GM19351 (cell line): Measurements from ENCODE around the gene ECM1.
A peak's percentile ranks its signal among the peaks of the same experiment; 100 is the strongest.

Source experiments
- ATAC-seq: cut with Tn5 transposase; IDR thresholded peaks from one replicate; pipeline ENCODE4 v1.9.1; 2021; ENCODE audit warnings: mild to moderate bottlenecking, moderate library complexity; ENCODE audit not compliant: unreplicated experiment

ECM1 gene

DNA sequence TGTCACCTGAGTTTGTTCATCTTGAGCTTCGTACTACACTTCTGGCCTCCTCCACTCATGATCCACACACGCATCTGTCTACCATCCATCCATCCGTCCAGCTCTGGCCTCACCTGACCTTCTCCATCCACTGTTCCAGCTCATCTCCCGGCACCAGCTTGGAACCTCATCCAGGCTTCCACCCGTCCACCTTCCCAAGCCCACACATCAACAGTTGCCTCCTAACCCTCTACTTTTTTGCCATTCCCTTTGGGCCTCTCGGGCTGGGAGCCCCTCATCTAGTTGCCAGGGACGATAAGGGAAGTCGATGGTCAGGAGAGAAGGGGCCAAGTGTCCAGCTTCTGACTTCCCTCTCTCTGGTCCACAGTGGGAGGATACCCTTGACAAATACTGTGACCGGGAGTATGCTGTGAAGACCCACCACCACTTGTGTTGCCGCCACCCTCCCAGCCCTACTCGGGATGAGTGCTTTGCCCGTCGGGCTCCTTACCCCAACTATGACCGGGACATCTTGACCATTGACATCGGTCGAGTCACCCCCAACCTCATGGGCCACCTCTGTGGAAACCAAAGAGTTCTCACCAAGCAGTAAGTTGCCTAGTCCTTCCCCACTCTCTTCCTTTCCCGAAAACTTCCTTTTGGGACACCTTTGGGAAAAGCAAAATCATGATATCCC lies 4.2 kb downstream of the ECM1 start:
- ATAC-seq, result no peak

DNA sequence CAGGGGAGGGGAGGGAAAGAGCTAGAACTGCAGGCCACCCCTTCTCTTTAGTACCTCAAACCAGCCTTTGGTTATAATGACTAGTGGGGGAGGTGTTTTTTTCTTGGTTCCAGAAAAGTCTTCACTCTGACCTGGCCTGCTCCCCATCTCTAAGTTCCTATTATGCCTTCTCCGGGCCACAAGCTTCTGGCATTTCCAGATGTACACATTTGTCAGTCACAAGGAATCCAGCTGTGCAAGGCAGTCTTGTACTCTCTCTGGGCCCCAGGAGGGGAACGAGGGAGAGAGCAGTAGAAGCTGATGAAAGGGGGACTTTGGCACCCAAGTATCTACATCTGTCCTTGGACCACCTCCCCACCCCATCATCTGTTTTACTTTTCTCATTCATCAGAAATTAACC lies 4.9 kb downstream of the ECM1 start:
- ATAC-seq, result no peak

DNA sequence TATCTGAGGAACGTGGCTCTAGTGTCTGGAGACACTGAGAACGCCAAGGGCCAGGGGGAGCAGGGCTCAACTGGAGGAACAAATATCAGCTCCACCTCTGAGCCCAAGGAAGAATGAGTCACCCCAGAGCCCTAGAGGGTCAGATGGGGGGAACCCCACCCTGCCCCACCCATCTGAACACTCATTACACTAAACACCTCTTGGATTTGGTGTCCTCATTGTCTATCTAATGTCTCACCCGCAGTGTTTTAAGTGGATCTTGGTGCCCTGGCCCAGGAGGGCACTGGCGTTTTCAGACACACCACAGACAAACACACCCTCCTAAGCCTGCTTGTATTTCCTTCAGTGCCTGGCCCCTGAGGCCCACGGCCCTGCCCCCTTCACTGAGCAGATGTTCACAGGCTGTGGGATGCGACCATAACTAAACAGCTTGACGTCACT lies 5.5 kb downstream of the ECM1 start:
- no peak for ATAC-seq

DNA sequence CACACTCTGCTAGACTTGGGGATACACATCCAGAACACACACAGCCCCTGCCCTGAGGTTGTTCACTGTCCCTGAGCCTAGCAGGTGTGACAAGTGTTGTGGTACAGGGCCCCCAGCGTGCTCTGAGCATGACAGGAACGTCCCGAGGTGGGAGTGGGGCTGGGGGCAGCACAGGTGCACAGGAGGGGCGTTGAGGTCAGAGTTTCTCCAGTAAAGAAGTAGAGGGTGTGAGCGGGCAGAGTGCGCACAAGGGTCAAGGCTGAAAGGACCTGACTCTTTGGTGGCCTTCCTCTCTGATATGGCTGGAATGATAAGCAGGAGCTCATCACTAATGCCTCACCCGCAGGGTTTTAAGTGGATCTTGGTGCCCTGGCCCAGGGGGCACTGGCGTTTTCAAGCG lies 6.4 kb downstream of the ECM1 start:
- no peak for ATAC-seq

- peak; percentile 5 for ATAC-seq
These were observed 7.0 kb downstream of the ECM1 start for GRCh38 chr1:150514913-150515327.

DNA sequence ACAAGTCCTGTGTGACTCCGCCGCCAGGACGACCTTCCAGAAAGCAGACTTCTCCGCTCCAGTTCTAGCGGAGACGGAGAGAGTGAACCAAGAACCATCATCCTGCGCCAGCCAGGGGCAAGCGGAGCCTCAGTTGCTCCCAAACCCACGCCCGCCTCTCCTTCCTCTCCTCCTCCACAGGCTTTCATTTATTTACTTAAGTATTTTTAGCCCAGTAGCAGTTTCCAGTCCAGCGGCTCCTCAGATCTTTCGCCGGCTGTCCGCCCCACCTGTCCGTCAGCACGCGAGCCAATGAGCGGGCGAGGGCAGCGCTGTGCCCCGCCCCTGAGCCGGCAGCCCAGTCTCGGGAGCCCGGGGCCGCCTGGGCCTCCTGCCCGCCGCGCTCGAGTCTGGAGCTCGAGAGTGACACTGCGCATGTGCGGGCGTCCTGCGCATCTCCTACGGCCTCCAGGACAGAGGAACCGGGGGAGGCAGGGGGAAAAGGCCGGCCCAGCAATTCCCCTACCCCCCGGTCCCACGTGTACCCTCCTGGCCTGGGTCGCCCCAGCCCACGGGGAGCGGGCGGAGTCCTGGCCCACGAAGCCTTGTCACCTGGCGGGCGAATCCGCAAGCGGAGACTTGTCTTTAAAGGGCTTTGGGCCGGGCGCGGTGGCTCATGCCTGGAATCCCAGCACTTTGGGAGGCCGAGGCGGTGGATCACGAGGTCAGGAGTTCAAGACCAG lies 7.6 kb downstream of the ECM1 start, which contains the start of gene FALEC:
FALEC (plus strand) TSS at position 425 of the 722 bp plus-strand sequence.
- peak; percentile 97 for ATAC-seq

DNA sequence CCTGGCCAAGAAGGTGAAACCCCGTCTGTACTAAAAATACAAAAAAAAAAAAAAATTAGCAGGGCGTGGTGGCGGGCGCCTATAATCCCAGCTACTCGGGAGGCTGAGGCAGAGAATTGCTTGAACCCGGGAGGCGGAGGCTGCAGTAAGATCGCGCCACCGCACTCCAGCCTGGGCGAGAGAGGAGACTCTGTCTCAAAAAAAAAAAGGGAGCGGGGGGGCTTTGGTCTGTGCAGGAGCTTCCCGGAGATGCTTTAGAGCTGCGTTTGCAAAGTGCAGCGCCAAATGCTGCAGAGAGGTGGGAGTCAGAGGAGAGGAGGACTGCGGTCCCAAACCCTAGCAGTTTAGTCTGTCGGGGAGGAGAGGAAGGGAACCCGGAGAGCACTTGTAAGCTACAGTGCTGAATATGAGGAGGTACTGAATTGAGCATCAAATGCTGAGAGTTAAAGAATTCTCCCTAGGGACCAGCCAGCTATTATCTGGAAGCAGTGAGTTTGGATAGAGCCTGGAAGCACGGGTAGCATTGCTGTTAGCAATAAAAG lies 8.2 kb downstream of the ECM1 start:
- ATAC-seq, result no peak

GRCh38 chr1:150516616-150517015 lies 8.7 kb downstream of the ECM1 start:
- ATAC-seq, result no peak

- no peak for ATAC-seq
These were observed 13.5 kb downstream of the ECM1 start for GRCh38 chr1:150521196-150521968.

DNA sequence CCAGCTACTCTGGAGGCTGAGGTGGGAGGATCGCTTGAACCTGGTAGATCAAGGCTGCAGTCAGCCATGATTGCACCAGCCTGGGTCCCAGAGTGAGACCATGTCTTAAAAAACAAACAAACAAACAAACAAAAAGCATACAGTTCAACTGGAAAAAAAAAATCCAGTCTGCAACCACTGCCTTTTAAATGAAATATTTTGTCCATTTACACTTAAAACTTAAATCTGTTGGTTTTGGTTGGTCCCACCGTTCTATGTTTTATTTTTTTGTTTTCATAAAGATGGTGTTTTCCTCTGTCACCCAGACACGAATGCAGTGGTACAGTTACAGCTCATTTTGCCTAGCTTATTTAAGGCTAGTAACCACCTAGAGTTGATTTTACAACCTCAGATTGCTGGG lies 17.4 kb downstream of the ECM1 start:
- ATAC-seq, result no peak

DNA sequence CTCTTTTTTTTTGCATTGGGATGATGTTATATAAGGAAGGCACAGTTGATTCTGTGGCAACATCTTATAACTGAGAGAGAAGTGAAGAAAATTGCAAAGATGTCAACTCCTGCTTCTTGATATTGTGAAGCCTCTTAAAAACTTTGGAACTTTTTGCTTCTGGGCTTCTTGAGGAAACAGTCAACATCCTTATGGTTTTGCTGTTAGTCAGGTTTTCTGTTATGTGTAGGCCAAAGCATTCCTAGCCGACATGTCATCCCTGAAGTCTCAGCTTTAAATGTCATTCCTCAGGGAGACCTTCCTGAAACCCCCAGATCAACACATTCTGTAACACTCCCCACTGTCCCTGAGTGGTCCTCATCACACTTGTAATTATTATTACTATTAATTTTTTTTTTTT lies 20.3 kb downstream of the ECM1 start:
- ATAC-seq, result no peak

DNA sequence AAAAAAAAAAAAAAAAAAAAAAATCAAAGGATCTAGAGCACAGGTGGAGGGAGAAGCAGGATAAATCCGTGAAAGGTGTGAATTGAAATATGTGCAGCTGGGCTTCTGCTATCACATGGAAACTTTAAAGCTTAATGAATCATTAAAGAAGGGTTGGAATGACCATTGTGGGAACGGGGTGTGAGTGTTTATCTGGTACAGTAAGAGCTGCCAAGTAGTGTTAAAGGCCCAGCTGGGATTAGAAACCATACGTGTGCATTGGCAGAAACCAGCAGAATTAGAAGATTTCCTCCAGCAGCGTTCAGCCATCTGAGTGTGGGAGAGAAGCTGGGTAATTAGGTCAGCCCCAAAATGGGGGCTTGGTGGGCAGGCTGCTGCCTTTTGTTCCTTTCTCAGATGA lies 21.1 kb downstream of the ECM1 start:
- no peak for ATAC-seq

GRCh38 chr1:150530491-150531159 lies 22.7 kb downstream of the ECM1 start:
- no peak for ATAC-seq

GRCh38 chr1:150532860-150533259 lies 25.0 kb downstream of the ECM1 start:
- no peak for ATAC-seq

- ATAC-seq, result no peak
These were observed 26.1 kb downstream of the ECM1 start for GRCh38 chr1:150534002-150534401.

DNA sequence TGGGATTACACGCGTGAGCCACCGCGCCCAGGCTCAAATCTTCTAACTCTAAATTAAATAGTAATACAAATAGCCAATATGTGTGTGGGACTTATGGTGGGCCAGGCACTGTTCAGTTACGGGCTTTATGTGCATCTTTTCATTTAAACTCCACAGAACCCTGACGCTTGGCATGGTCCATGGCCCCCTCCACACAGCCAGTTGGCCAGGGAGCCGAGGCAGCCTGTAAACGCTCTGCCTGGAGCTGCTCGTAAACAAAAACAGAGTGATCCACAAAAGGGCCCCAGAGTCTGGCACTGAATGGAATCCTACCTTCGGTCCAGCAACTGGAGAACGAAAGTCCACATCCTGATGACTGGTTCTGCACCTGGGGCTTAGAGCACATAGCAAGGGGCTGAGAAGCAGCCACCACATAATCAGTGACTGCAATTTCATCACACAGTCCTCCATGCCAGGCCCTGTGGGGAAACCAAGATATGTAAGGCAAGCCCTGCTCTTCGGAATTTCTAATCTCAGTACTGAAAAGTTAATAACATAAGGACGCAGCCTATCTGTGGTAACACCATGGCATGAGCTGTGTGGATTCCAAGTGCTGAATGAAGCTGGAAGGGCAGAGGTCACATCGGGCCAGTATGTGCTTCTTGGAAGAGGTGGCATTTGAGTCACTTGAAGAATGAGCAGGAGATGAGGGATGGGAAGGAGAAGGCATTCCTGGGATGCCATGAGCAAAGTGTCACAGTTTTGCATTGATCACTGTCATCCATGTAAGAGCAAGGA lies 27.8 kb downstream of the ECM1 start:
- no peak for ATAC-seq

DNA sequence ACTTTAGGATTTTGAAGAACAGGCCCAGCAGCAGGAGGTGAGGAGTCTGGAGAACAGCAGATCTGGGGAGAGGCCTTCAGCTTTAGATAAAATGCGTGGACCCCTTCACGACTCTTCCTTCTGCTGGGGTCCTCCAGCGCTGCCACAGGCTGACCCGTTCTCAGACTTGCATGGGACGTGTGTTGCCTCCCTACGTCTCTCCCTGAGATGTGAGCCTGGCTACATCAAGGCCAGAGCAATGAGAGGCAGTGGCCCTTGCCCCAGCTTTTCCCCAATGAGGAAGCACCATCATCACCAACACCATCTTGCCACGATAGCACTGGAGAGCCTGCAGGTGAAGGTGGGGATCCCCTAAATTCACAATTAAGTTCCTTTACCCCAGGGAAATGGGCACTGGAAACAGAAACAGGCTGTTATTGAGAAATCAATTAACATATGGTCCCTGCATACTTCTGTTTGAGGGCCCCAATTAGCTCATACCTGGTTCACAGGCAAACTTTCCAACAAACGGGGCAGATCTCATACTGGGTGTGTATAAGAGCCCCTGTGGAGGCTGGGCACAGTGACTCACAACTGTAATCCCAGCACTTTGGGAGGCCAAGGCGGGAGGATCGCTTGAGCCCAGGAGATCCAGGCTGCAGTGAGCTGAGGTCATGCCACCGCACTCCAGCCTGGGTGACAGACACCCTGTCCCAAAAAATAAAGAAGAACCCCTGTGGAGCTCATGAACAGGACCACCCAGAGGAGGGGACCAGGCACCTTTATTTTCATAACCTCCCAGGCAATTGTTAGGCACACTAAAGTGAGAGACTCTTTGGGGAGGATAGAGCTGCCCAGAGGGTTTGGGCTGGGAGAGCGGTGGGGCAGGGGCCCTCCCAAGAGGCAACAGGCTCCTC lies 29.2 kb downstream of the ECM1 start:
- no peak for ATAC-seq

GRCh38 chr1:150537732-150538684 lies 30.1 kb downstream of the ECM1 start:
- no peak for ATAC-seq
